Right hindlimb (tissue), 1 donor: Measurements from ENCODE around the gene FLVCR2.

Experiments used
- DNase-seq: peaks from one replicate; pipeline ENCODE4 v3.0.0-alpha.2; 2018

Gene FLVCR2

DNA sequence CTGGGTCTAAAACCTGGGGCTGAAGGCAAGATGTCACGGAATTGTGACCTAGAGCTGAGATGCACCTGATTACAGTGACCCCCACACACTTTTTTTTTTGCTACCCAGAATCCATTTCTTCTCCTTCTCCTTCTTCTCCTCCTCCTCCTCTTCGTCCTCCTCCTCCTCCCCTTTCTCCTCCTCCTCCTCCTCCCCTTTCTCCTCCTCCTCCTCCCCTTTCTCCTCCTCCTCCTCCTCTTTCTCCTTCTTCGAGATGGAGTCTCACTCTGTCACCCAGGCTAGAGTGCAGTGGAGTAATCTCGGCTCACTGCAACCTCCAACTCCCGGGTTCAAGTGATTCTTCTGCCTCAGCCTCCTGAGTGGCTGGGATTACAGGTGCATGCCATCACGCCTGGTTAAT lies 19.4 kb upstream of the FLVCR2 start:
- no peak for DNase-seq

DNA sequence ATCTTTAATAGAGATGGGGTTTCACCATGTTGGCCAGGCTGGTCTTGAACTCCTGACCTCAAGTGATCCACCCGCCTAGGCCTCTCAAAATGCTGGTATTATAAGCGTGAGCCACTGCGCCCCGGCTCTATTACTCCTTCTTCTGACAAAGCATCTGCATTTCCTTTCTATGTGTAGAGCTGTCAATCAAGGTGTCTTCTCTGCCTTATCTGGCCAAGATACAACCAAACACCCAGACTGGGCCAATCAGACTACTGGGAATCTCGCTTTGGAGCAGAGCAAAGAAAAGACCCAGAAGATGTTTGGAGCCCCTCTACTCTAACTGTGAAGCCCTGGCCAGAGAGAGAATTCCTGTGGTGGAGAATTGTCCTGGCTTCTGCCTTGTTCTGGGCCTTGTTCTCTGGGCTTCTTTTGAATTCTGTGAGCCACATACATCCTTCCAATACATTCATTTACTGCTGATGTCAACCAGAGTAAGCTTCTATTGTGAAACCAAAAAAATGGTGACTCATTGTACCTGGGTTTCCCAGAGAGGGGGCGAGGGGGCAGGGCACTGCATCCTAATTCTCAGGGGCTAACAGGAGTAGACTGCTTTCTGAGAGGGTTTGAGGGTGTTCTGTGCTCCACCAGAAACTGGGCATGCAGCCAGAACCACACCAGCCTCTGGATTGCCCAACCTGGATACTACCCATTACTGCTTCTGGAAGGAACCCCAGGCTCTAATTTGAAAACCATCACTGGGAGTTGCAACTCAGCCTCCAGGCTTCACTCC lies 18.8 kb upstream of the FLVCR2 start:
- DNase-seq = peak; percentile 41

DNA sequence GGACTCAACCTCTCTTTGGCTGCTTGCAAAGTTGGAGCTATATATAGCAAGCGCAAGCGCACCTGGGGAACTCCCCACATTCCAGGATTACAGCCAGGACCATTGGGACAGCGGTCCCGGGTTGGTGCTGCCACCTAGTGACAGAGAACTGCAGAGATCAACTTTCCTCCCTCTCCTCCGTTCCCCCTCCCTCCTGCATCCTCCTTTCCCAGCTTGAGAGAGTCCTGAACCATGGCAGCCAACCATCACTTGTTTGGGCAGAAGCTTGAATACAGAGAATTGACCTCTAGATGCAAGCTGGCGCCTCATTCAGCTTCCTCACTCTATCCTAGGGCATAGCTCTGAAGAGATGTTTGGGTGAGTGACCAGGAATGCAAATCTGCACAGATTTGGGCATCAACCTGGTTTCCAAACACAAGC lies 17.4 kb upstream of the FLVCR2 start:
- peak; percentile 61 for DNase-seq

DNA sequence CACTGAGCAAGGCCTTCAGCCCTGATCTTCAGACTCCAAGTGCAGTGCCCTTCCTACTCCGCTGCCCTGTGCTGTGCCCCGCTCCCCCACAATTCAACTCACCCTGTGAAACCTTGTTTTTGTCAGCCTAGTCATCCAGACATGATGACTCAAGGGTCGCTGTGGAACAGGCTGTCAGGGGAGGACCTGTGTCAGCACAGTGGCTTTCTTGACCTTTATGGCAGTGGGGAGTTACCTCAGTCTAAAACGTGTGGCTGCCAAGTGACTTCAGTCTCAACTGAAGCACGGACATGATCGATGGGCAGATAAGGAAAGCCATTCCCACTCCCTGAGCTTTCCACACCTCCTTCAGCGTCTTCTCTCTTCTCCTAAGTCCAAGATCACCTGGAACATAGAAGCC lies 16.3 kb upstream of the FLVCR2 start:
- no peak for DNase-seq

DNA sequence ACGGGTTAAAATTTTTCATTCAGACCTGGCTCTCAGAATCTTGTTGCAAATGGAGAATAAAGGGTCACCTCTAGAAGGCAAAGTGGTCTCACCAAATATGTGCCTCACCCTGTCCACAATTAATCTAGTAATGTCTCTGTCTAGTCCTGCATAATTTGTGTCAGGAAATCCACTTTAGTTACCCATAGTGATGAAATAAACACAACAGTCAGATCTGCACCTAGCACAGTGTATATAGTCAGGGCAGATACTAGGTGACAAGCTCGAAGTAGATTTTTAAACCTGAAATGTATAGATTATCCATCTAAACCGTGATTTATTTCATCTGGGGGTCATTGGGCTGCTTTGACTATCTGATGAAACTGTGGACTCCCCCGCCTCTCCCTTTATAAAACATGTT lies 15.9 kb upstream of the FLVCR2 start:
- no peak for DNase-seq

DNA sequence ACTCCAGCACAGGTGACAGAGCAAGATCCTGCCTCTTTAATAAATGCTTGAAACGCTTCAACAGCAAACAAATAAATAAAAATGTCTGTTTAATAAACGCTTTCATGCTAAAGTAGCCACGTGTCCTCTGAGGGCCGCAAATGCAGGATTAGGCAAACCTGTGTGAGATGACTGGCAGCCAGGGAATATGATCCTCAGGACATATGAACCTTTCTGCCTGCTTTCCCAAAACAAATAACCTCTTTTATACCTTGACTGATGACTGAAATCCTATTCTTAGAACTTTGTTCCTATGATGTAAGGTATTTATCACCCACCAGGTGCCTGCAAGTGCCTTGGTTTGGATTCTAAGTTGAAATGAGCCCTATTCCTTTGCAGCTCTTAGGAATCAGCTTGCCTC lies 14.5 kb upstream of the FLVCR2 start:
- no peak for DNase-seq

DNA sequence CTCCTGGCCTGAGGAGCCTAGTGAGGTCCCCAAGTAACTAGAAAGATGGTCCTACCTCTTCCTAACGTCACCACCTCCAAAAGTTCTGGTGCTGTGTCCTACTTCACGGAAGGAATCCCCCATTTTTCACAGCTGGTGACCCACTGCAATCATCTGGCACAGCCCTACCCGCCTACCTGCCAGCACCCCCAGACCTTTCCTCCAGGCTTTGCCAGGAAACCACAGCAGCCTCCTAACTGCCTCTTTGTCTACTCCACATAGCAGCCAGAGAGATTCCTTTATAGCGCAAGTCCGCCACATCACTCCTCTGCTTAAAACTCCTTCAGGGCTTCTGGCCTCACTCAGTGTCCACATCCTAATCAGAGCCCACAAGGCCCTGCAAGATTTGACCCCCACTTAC lies 13.4 kb upstream of the FLVCR2 start:
- no peak for DNase-seq

DNA sequence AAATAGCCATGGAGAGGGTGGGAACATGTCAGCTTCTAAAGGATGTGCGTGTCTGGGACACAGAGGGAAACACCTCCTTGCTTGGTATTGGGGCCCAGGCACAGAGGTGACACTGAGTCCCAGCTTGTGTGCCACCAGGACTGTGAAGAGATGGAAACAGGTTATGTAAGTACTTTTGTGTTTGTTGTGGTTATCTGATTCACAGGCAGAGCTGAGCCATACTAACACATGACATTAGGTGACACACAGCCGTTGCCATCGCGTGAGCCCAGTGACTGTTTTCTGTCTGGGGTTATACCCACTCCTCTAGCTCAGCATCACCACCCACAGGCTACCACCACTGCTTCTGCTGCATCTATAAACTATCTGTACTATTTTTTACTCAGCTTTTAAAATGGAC lies 12.1 kb upstream of the FLVCR2 start:
- no peak for DNase-seq

DNA sequence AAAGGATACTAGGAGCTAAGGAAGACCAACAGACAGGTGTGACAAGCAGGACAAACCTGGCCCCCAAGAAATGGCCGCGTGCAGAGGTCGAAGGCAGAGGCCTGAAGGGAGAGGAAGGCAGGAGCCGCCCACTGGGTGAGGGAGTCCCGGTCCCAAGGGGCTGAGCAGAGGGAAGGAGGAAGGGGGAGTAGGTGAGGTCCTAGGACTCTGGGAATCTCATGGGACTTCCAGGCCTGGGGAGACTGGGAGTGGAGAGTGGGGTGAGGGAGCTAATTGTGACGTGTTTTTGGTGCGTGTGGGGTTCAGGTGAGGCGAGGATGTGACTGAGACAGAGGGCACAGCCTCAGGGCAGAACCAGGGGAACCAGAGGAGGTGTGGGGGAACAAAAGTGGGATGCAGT lies 11.7 kb upstream of the FLVCR2 start:
- DNase-seq = no peak

DNA sequence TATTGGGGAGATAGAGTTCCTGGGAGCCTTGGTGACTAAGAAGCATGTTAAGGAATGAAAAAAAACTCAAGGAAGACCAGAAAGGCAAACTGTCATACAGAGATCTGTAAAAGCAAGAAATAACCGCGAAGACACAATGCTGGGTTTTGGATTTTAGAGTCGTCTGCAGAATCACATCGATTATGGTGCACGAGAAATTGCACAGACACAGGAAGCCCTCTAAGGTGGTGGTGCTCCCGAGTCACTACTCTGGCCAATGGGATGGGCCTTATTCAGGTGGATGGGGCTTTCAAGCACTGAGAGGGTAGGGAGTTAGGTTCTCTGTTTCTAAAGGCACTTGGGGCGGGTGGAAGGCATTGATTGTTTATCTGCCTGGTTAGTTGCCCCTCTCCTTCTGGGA lies 10.3 kb upstream of the FLVCR2 start:
- DNase-seq = no peak

DNA sequence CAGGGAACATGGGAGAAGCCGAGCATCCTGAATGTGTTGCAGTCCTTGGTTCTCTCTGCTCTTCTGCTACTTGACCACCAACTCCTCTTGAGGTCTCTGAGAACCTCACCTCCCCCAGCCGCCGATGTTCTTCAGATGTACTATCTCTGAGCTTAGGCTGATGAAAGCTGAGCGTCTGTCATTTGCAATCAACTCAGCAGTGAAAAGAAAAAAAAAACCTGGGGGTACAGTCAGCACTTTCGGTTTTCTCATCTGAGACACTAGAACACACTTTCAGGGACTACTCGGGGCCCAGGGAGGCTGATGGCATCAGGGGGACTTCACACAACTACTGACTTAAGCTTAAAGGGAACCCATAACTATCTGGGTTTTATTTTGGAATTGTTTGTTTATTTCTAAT lies 9.6 kb upstream of the FLVCR2 start:
- DNase-seq = no peak

DNA sequence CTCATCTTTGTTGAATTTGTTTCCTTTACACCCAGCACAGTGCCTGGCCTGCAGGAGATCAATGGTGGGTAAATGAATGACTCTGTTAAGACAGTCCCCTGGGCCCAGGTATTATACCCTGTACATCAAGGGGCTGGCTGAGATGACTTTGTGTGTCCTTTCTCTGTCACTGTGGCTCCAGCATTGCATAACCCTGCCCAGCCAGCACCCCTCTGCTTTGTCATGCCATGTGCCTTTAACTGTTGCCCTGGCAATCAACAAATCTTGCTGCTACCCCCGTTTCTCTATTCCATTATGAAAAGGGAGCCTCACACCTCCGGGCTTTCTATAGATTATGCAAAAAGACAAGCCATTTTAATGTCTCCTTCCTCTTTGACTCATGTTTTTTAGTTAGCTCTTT lies 7.6 kb upstream of the FLVCR2 start:
- no peak for DNase-seq

DNA sequence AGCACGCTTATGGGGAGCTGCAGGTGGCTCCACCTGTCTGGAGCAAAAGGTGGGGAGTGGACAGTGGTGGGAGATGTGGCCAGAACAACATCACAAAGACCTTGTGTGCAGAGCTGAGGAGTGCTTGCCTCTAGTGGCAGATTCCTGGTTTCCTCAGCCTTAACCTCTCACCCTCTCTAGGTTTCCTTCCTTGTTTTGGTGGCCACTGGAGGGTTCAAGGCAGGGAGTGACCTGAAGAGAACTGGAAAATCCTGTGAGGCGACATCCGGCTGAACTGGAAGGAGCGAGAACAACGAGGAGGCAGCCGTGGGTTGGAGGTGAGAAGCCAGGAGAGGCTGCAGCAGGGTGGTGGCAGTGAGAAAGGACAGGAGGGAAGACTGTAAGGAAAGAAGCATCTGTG lies 6.3 kb upstream of the FLVCR2 start:
- DNase-seq = no peak

DNA sequence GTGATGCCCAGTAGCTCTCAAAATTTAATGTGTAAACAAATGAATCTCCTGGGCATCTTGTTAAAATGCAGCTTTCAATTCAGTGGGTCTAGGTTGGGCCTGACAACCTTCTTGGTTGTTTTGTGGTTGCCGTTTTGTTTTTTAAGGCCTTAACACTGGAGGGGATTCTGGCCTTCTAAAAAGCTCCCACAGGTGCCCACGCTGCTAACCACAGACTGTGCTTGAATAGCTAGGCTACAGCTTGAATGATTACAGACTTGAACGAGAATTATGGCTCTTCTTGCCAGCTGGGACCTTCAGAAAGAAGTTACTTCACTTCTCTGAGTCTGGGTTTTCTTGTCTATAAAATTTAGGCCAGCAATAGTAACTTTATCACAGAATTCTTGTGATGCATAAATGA lies 1.3 kb upstream of the FLVCR2 start:
- DNase-seq = no peak

DNA sequence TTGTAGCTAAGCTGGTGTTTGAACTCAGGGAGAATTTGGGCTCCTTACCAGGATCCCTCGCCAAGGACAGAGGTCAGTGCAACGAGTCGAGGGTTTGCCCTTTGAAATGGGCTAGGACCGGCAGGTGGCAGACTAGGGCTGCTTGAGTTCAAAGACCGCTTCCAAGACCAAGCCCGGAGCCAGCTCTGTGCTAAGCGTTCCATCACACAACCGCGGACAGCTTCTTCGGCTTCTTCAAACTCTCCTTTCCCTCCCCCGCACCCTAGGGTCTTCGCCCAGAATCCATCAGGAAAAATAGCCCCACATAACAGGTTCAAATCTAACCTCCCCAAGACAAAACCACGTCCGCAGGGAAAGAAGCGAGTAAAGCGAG lies 705 bp upstream of the FLVCR2 start:
- peak; percentile 87 for DNase-seq

DNA sequence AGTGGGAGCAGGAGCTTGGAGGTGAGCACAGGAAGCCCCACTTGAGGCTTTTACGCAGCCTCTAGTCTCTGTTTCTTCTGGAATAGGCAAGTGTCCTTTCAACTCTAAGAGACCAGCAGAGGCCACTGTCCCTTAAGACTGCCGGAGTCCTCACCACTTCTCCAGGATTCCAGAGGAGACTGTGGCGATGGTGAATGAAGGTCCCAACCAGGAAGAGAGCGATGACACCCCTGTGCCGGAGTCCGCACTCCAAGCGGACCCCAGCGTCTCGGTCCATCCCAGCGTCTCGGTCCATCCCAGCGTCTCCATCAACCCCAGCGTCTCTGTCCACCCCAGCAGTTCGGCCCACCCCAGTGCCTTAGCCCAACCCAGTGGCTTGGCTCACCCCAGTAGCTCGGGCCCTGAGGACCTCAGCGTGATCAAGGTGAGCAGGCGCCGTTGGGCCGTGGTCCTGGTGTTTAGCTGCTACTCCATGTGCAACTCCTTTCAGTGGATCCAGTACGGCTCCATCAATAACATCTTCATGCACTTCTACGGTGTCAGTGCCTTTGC lies 442 bp downstream of the FLVCR2 start:
- no peak for DNase-seq

DNA sequence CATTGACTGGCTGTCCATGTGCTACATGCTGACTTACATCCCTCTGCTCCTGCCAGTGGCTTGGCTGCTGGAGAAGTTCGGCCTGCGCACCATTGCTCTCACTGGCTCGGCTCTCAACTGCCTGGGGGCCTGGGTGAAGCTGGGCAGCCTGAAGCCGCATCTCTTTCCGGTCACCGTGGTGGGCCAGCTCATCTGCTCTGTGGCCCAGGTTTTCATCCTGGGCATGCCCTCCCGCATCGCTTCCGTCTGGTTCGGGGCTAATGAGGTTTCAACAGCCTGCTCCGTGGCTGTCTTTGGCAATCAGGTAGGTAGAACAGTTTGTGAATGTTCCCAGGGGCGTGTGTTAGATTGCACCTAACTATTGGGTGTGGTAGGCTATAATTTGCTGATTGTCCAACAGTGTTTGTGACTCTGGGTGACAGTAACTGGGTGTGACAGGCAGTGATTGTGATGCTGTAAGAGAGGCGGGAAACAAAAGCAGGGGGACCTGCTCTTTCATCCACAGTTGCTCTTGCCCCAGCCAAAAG lies 981 bp downstream of the FLVCR2 start:
- DNase-seq = no peak

DNA sequence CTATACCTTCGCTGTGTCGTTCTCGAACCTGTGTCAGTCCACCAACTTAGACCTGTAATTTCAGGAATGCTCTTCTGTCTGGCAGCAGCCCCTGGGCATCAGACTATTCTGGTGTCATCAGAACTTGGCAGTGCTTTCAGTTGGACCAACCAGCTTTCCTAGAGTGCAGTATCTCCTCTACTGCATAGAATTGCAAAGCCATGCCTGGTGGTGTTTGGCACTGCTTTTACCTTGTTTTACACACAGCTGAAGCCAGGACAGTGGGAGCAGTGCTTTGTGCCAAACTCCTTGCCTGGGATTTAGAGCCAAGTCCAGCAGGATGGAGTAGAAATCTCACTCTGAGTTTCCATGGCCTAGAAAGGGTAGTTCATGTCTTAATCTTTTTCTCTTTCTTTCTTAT lies 1.5 kb downstream of the FLVCR2 start:
- DNase-seq = peak; percentile 36

DNA sequence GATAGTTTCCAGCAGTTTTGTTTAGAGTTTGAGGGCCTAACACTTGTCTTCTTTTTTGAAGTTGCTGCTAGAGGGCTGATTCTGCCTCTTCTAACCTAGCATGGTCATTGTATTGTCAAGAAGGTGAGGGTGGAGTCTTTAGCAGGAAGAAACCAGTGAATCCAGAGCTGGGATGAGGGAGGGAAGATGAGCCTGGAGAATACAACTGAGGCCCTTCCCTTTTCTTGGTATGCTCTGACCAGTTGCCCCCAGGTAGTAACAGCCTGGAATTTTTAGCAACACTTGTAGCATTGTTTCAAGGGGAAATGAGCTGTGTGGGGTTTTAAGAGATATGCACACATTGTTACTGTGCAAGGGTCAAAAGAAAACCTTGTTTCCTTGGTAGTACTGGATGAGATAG lies 9.0 kb downstream of the FLVCR2 start:
- no peak for DNase-seq

DNA sequence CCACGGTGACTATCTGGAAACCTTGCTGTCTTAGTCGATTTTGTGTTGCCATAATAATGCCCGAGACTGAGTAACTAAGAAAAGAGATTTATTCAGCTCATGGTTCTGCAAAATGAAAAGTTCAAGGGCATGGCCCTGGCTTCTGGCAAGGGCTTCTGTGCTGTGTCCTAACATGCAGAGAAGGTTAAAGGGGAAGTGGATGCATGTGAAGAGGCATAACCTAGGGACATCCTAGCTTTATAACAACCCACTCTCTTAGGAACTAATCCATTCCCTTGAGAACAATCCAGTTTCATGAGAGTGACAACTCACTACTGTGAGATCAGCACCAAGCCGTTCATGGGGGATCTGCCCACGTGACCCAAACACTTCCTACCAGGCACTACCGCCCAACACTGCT lies 11.5 kb downstream of the FLVCR2 start:
- no peak for DNase-seq

DNA sequence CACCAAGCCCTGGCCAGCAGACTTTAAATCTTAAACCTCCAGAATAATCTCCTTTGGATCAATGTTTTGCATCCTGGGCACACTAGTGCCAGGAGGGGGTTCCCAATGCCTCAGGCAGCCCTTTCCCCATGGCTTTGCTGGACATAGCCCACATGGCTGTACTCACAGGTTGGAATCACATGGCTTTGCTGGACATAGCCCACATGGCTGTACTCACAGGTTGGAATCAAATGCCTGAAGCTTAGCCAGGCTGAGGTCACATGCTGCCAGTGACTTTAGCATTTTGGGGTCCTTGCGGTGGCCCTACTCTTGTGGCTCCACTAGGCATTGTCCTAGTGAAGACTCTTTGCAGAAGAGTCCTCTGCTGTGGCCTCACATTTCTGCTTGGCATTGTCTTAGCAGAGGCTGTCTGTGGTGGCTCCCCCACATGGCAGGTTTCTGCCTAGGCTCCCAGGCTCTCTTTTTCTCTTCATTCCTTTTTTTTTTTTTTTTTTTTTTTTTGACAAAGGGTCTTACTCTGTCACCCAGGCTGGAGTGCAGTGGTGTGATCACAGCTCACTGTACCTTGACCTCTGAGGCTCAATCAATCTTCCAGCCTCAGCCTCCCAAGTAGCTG lies 13.0 kb downstream of the FLVCR2 start:
- DNase-seq = no peak

DNA sequence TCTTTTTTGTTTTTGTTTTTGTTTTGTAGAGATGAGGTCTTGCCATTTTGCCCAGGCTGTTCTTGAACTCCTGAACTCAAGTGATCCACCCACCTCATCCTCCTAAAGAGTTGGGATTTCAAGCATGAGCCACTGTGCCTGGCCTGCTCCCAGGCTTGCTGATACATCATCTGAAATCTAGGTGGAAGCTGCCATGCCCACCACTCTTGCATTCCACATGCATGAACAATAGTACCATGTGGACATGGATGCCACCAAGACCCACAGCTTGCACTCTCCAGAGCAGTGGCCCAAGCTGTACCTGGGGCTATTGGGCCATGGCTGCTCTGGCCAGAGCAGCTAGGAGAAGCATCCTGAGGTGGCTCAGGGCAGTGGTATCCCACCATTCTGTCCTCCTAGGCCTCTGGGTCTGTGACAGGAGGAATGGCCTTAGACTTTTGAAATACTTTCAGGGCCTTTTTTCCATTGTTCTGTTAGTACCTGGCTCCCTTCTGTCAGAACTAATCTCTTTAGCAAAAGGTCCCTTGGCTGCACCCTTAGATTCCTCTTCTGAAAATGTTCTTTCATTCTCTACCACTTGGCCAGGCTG lies 13.7 kb downstream of the FLVCR2 start:
- no peak for DNase-seq

DNA sequence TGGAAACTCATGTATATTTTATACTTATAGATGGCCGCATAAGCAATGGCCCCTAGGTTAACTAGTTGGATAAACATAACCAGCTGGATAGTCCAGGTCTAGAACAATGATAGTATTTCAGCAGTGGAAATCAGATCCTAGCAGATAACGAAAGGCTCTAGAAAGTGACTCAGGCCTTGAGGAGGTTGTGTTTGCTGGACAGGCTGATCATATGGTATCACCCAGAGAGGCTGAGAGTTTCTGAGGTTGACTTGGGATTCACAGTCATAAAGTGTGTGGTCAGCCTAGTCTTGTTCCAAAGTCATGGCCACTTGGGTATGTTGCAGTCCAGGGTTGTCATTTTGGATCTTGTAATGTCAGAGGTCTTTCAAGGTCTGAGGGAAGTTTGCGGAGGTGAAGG lies 16.8 kb downstream of the FLVCR2 start:
- DNase-seq = no peak

DNA sequence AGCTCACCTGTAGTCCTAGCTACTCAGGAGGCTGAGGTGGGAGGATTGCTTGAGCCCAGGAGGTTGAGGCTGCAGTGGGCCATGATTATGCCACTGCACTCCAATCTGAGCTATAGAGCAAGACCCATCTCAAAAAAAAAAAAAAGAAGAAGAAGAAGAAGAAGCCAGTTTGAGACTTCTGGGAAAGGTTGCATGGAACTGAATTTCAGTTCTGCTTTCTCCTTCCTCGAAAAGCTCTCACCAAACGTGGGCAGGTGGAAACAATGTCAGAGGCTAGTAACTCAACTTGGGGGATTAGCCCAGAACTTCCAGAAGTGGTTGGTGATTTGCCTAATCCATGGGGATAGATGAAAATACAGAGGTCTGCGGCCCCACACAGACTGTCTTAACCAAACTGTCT lies 18.7 kb downstream of the FLVCR2 start:
- DNase-seq = no peak
